ENCODE results near the gene FCGBP. TPM values are rescaled to one million over a fixed set of nuclear protein-coding genes. Genes with fewer than 3 reads are reported as not detected.

The FCGBP gene
- total and polyA plus RNA-seq, 12 donors = 1.6 to 785 (median 79.1) TPM

GRCh38 chr19:39927524-39928356 lies 6.7 kb downstream of the FCGBP start:
- TF ChIP-seq CTCF (IDR thresholded peaks at IDR 0.05) (no peak), POLR2A (IDR thresholded peaks at IDR 0.05) (no peak)
- Histone ChIP-seq H3K9me3 (replicated peaks in 1 of 3) (no peaks in the 10 kb centered on the region), H3K4me1 (replicated peaks in 1 of 2) (no peaks in the 10 kb centered on the region), H3K27ac (no peak overlapping the region), H3K4me3 (no peak overlapping the region), H3K27me3 (no peaks in the 10 kb centered on the region), H3K36me3 (replicated peaks in 1 of 2) (no peaks in the 10 kb centered on the region)
- intact Hi-C loops (cut with DNase I) = no loop called here
- DNase-seq = peak in 1 of 7 donors; percentile 29
- WGBS, 4 donors = 67 to 86% (median 82%) methylated on average over 14 to 23 of the region's 23 CpGs

GRCh38 chr19:39927076-39927475 lies 7.4 kb downstream of the FCGBP start:
- H3K27me3 ChIP-seq = no peaks in the 10 kb centered on the region
- WGBS, 4 donors = 94 to 95% (median 94%) methylated on average over 6 to 11 of the region's 11 CpGs

GRCh38 chr19:39926170-39926760 lies 8.2 kb downstream of the FCGBP start:
- H3K9me3 ChIP-seq (replicated peaks in 1 of 3) = no peaks in the 10 kb centered on the region
- no peaks in the 10 kb centered on the region for H3K27me3 ChIP-seq
- 87 to 88% (median 87%) methylated on average over 8 of the region's 8 CpGs for WGBS, 4 donors
- TF ChIP-seq POLR2A (IDR thresholded peaks at IDR 0.05) = no peak
- no peak for TF ChIP-seq CTCF (IDR thresholded peaks at IDR 0.05)
- intact Hi-C loops (cut with DNase I) = no loop called here
- H3K27ac ChIP-seq = no peak overlapping the region
- no peak for DNase-seq
- H3K36me3 ChIP-seq (replicated peaks in 1 of 2) = no peaks in the 10 kb centered on the region
- no peaks in the 10 kb centered on the region for H3K4me1 ChIP-seq (replicated peaks in 1 of 2)
- no peak overlapping the region for H3K4me3 ChIP-seq

More at GRCh38 chr19:39927076-39927475, 7.4 kb downstream of the FCGBP start:
- H3K4me1 ChIP-seq (replicated peaks in 1 of 2) = no peaks in the 10 kb centered on the region
- no peak for TF ChIP-seq POLR2A (IDR thresholded peaks at IDR 0.05)
- TF ChIP-seq CTCF (IDR thresholded peaks at IDR 0.05) = no peak
- no peaks in the 10 kb centered on the region for H3K36me3 ChIP-seq (replicated peaks in 1 of 2)
- no peak overlapping the region for H3K4me3 ChIP-seq
- H3K27ac ChIP-seq = no peak overlapping the region
- H3K9me3 ChIP-seq (replicated peaks in 1 of 3) = no peaks in the 10 kb centered on the region
- DNase-seq = no peak
- intact Hi-C loops (cut with DNase I) = no loop called here

DNA sequence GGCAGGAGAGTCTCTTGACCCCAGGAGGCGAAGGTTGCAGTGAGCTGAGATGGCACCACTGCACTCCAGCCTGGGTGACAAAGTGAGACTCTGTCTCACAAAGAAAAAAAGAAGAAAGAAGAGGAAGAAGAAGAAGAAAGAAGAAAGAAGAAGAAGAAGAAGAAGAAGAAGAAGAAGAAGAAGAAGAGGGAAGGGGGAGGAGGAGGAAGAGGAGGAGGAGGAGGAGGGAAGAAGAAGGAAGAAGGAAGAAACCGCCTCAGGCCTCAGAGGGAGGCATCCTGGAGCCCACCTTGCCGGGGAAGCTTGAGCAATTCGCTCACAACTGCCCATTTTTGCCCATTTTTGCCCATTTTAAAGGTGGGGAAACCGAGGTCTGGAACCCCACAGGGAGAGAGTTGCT lies 9.5 kb downstream of the FCGBP start:
- Histone ChIP-seq H3K9me3 (replicated peaks in 1 of 3) (no peaks in the 10 kb centered on the region), H3K4me3 (no peak overlapping the region), H3K4me1 (replicated peaks in 1 of 2) (no peaks in the 10 kb centered on the region), H3K27ac (no peak overlapping the region), H3K27me3 (no peaks in the 10 kb centered on the region), H3K36me3 (replicated peaks in 1 of 2) (no peaks in the 10 kb centered on the region)
- TF ChIP-seq POLR2A (IDR thresholded peaks at IDR 0.05) = no peak
- no peak for TF ChIP-seq CTCF (IDR thresholded peaks at IDR 0.05)
- WGBS, 4 donors = 73 to 84% (median 76%) methylated on average over 5 of the region's 5 CpGs
- intact Hi-C loops (cut with DNase I) = no loop called here
- no peak for DNase-seq
